GM04503 (cell line): Measurements from ENCODE around the gene GNAQ.

Experiments
- DNase-seq: peaks from one replicate; pipeline ENCODE4 v3.0.0-alpha.2; 2012; ENCODE audit warnings: low read depth

GNAQ gene

GRCh38 chr9:78003730-78004129, 27.9 kb downstream of the GNAQ start:
- no peak for DNase-seq

- no peak for DNase-seq
Measured at GRCh38 chr9:78001946-78002731, 29.5 kb downstream of the GNAQ start.

DNA sequence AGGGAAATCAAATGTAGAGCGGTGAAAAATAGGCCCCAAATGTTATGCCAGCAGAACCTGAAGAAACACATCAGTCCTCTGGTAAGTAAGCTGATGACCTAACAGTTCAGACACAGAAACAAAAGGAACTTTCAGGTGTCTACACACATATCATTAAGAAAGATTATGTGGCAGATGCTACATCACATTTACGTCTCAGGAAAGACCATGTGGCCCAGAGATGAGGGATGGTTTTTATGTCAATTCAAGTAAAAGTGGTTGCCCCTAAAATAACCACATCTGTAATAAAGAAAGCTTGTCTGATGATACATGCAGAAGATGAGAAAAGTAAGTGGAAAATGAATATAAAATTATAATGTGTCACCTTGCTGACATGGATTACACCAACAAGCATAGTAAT, 31.4 kb downstream of the GNAQ start:
- no peak for DNase-seq

DNA sequence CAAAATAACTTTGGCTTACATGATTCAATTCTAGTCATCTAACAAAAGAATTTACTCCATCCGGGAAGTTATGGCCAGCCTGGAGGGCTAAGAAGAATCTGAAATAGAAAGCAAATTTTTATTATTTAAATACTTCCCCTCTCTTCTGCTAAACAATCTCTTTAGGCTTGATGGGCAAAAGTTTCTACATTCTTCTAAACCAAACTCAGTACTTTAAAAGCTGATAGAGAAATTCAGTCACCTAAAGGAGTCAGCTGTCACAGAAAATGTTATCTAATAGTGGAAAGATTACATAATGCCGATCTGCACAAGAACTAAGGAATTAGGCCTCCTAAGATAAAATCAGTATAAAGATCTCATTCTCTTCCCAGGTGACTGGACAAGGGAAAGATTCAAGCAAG, 32.4 kb downstream of the GNAQ start:
- no peak for DNase-seq

DNA sequence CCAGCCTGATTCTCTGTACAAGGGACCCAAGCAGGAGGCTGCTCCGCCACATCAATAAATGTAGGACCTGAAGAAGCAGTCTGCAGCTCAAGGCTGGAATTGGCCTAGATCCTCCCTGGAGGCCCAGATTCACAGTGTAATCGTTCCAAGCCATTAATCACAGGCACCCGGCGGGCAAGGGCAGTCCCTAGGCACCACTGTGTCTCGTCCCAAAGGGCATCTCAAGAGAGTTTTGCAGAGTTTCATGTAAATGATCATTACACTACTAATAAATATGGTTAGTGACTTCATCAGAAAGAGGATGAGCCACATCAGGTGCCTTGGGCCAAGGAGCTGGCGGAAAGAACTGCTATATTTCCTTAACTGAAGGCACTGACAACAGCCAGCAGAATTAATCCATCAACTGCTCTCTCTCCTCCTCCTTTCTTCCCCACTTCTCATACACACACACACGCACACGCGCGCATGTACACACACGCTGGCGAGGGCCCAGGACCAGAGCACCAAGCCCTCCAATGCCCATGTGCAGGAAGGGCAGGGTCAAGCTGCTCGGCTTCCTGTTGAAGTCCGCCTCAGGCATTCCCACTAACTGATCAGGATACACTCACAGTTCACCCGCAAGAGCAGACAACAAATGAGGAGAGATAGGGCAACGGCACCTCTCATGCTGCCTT, 33.9 kb downstream of the GNAQ start:
- DNase-seq = no peak

DNA sequence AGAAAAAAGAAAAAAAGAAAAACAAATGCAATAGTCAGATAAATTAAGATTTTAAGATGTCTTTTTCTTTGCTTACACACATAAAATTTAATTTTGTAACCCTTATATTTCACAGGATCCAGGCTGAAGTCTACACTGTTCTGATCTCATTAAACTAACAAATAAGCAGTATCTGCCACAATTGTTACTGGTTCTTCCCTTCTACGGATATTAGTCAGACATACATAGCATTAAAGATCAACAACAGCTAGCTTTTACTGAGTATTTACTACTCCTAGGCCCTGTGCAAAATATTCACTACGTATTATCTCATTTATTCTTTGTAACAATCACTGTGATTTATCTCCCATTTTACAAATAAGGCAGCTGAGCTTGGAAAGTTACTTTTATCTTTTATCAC, 34.9 kb downstream of the GNAQ start:
- no peak for DNase-seq

GRCh38 chr9:77991191-77991590, 40.4 kb downstream of the GNAQ start:
- DNase-seq = no peak

- DNase-seq = no peak
Measured at GRCh38 chr9:77989909-77990308, 41.7 kb downstream of the GNAQ start.

- DNase-seq = no peak
Measured at GRCh38 chr9:77989458-77989857, 42.2 kb downstream of the GNAQ start.

DNA sequence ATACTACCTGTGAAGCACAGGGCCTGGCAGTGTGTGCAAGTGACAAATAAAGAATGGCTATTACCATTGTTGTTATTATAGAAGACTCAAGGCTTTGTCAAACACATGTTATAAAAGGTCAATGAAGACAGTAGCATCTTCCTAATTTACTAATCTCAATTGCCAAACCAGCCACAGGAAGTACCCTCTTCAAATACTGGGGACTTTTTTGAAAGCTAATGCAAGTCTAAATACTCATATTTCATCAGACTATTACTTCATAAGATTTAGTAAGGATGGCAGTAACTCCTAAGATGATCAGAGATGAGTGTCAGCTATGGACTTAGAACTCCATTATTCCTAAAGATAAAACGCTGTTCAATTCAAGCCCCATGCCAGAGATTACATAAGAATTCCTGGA, 43.0 kb downstream of the GNAQ start:
- DNase-seq = no peak

DNA sequence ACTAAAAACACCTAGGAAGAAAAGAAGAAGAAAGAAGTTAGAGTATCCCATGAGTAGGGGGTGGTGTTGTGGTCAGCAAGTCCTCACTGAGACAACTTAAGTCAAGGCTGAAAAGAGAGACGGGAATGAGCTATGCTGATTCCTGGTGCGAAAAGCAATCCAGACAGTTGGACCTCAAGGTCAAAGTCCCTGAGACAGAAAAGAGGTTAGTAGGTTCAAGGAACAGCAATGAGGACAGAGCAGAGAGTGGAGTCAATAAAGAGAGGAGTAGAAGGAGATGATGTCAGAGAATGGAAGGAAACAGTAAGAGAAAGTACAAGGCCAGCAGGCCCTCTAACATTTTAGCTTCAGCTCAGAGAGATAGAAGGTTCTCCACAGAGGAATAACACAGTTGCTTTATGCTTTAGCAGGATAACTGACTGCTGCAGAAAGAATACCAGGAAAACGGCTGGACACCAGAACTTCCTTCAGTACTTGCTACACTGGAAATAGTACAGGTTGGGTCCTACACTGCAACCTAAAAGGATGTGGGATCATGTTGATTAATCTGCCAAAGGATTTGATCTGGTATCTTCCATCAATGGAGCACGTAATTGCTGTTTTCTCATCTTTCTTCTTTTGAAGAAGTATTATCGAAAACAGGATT, 43.6 kb downstream of the GNAQ start:
- DNase-seq = no peak

GRCh38 chr9:77987081-77987656, 44.4 kb downstream of the GNAQ start:
- no peak for DNase-seq

DNA sequence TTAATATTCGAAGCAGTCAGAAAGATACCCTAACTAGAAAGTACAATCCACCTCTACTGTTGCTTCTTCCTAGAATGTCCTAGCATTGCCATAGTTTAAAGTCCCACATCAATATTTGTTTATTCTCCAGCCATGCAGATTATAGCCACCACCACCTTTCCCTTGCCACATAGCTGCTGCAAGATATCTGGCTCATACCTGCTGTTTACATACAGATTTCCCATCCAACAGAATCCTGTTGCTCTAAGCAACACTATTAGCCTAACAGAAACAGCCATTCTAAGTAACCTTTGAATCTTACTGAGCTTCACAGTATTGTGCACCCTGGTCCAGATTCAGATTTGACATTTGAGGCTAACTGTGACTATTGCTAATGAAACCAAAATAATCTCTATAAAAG, 45.6 kb downstream of the GNAQ start:
- no peak for DNase-seq

DNA sequence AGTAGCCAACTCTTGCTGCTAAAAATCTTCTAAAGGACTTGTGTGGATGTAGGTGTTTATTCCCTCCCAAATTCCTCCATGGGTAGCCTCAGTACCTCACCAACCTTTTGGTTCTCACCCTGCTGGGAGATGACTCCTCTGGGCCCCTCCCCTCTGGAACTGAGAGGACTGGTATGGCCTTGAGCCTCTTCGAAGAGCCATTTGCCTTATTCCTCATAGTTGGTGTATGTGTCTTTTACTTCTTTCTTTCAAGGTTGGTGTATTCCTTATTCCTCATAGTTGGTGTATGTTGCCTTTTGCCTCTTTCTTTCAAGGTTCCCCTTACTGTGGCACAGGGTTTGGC, 48.3 kb downstream of the GNAQ start:
- no peak for DNase-seq

DNA sequence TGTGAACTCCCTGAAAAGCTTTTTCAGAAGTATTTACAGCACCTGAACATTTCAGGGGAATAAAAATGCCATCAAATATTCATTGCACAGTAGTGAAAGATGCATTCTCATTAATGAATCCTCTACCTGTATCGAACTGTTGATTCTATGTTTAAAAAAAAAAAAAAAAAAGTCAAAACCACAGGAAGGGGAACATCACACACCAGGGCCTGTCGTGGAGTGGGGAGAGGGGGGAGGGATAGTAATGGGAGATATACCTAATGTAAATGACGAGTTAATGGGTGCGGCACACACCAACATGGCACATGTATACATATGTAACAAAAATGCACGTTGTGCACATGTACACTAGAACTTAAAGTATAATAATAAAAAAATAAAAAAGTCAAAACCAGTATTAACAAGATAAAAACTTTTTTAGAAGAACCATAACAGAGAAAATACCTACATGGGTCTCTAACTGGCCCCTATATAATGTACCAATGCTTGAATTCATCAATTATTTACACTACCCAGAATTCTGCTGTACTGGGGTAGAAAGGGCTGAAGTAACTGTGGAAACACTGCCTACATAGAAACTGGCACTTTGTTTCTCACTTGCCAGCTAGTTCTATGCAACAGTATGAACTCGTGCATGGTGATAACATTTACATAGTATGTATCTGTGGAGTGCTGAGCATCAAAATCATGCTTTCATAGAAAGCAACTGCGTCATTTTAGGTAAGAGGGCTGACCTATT, 48.9 kb downstream of the GNAQ start:
- DNase-seq = no peak

- DNase-seq = no peak
Measured at GRCh38 chr9:77981907-77982306, 49.7 kb downstream of the GNAQ start.

DNA sequence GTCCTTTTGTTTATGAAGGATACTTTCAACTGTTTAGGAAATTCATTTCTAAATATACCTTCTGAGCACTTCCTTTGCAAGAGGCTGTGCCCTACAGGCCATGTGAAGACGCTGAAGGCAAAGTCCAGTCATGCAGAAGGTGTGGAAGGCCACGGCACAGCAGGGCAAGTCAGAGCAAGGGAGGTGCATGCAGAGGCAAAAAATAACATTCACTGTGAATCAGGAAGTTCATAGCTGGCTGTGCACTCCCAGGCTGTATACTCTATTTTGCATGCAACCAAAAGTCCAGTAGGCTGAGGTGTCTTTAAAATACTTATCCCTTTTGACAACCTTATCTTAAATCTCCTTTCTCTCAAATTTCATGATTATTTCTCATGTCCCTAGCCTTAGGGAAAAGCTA, 50.3 kb downstream of the GNAQ start:
- DNase-seq = no peak

DNA sequence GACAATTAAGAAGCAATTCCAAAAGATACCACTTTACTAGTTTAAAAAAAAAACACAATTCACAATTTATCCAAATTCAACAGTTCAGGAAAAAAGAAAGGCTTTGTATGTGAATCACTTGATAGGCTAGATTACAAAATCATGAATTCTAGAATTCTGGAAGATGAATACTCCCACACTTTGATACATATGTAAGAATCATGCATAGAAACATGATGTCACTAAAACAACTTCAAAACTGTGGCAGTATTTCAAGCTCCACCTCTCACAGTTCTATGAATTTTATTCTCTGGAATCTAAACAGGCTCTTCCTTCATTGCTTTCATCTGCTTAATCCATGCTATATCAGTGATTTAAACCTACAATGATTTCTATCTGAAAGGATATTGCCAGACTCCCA, 51.0 kb downstream of the GNAQ start:
- no peak for DNase-seq

- DNase-seq = no peak
Measured at GRCh38 chr9:77978086-77978781, 53.4 kb downstream of the GNAQ start.

GRCh38 chr9:77977210-77977611, 54.4 kb downstream of the GNAQ start:
- DNase-seq = peak; percentile 49

GRCh38 chr9:77975806-77976205, 55.8 kb downstream of the GNAQ start:
- DNase-seq = no peak

DNA sequence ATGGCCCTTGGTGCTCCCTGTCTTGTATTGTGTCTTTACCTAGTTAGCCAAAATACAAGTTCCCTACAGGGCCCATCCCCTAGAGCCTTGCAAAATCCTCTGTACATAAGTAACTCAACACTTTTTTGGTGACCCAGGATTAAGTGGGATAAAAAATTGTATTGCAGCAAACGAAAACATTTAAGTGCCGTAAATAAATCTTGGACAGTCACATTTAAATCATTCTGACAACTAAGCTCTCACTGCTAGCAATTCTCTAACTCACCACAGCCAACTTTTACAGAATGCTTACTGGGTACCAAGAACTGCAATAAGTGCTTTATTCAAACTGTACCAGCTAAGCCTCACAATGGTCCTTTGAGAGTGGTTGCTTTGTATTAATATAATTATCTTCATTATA, 56.6 kb downstream of the GNAQ start:
- no peak for DNase-seq
